Ovary (tissue), 9 donors: ENCODE measurements around the gene DST. TPM values are rescaled to one million over a fixed set of nuclear protein-coding genes. Genes with fewer than 3 reads are reported as not detected.

Source experiments
- DNase-seq, 5 donors: peaks; one replicate each; pipeline ENCODE4 v3.0.0-alpha.2; 2019 to 2020
- H3K27ac ChIP-seq, 2 donors: fragments of 200-600 bp; one replicate each; pipeline versions ENCODE4 v1.5.1 to v1.8.0; 2019 to 2022
- H3K27me3 ChIP-seq: fragments of 200-600 bp; one replicate; pipeline ENCODE4 v1.8.0; 2022
- H3K36me3 ChIP-seq: fragments of 200-600 bp; sonication (generic); one replicate; pipeline ENCODE4 v1.5.1; 2019
- H3K4me1 ChIP-seq: one replicate; pipeline ENCODE4 v1.8.1; 2013; ENCODE audit warnings: mild to moderate bottlenecking, moderate library complexity; ENCODE audit not compliant: insufficient read depth
- H3K4me3 ChIP-seq: fragments of 200-600 bp; sonication (generic); one replicate; pipeline ENCODE4 v1.5.1; 2017
- H3K9me3 ChIP-seq, 2 donors: fragments of 200-600 bp in 1 of 2; sonication (generic) in 1 of 2; one replicate each; pipeline versions ENCODE4 v1.5.1 to v1.8.1; 2013 to 2019; ENCODE audit warnings: mild to moderate bottlenecking in 1 of 2, moderate library complexity in 1 of 2
- CTCF ChIP-seq, 3 donors: fragments of 450-650 bp in 2 of 3; fragments of 200-600 bp in 1 of 3; IDR thresholded peaks; one replicate each; pipeline versions ENCODE4 v1.5.1 to v1.8.0; 2016 to 2022; ENCODE audit warnings: antibody characterized with exemption in 3 of 3, mild to moderate bottlenecking in 1 of 3
- EP300 ChIP-seq: sonication (generic); formaldehyde crosslinking; IDR thresholded peaks from one replicate; pipeline ENCODE4 v1.6.1; 2017; ENCODE audit warnings: antibody characterized with exemption
- POLR2A ChIP-seq: fragments of 450-650 bp; IDR thresholded peaks from one replicate; pipeline ENCODE4 v1.6.1; 2017; ENCODE audit warnings: antibody characterized with exemption, mild to moderate bottlenecking, moderate library complexity
- WGBS, 3 donors: extraction: QIAGEN DNeasy Blood & Tissue Kit in 1 of 3; methylation state at CpG; one replicate each; pipeline versions ENCODE4 v1.1.5 to v1.1.7; 2013 to 2017; 5-methylcytosine and 5-hydroxymethylcytosine counted together
- intact Hi-C, 4 donors: fragments of 100-400 bp; cut with DNase I; formaldehyde crosslinking; loops; one replicate each; pipeline versions ENCODE4 v1.11.0 to v1.15.1; 2022 to 2023
- polyA plus RNA-seq, 2 donors: library from polyadenylated mRNA; stranded (reverse); fragments of 200-250 nt in 1 of 2; fragments of 350-450 nt in 1 of 2; fragmentation: Illumina TruSeq in 1 of 2; extraction: RNeasy Lipid Tissue Mini Kit (QIAGEN cat#74804) in 1 of 2; gene quantifications; one replicate each; pipeline ENCODE4 v1.2.3, GENCODE V29; 2013 to 2014
- total RNA-seq, 7 donors: library from RNA; depleted of rRNA in 2 of 7; stranded (reverse); fragments of >200 nt in 2 of 7; fragmentation: NEBNext Ultra II Directional in 3 of 7; extraction: Animal tissue kit (Norgen Biotek cat#: 25700) in 3 of 7; gene quantifications; one replicate each; pipeline versions ENCODE4 v1.1.0 to v1.2.4, GENCODE V29; 2016 to 2023
- donor health status: DM: no; HTN: no; CAD: no; lungs with moderate emphysema.
- donor health status: DM: no; HTN: no; CAD: no.
- donor health status: Bipolar disorder and iron deficiency.
- donor health status: DM: yes; HTN: yes; CAD: no.
- donor health status: DM: no; HTN: no; CAD: no.
- donor health status: DM: yes; HTN: yes; CAD: no.

Gene DST
- total and polyA plus RNA-seq, 9 donors, result 124 to 290 (median 174) TPM

- 91 to 94% (median 92%) methylated on average over 2 of the region's 2 CpGs for WGBS, 3 donors
- no peak for DNase-seq
- no peak for TF ChIP-seq CTCF (IDR thresholded peaks at IDR 0.05)
- no peak for TF ChIP-seq EP300
- TF ChIP-seq POLR2A, result no peak
- Histone ChIP-seq H3K4me3 (no peak overlapping the region), H3K27me3 (no peaks in the 10 kb centered on the region), H3K36me3 (no peaks in the 10 kb centered on the region), H3K27ac (no peak overlapping the region), H3K9me3 (no peaks in the 10 kb centered on the region), H3K4me1 (no peaks in the 10 kb centered on the region)
- intact Hi-C loops, result no loop called here
Measured at GRCh38 chr6:56574292-56574691, 68.4 kb downstream of the DST start.

- Histone ChIP-seq H3K4me1 (no peaks in the 10 kb centered on the region), H3K27ac (no peak overlapping the region), H3K4me3 (no peak overlapping the region), H3K27me3 (no peaks in the 10 kb centered on the region), H3K36me3 (no peaks in the 10 kb centered on the region), H3K9me3 (no peaks in the 10 kb centered on the region)
- intact Hi-C loops, result no loop called here
- TF ChIP-seq POLR2A (no peak), EP300 (no peak), CTCF (IDR thresholded peaks at IDR 0.05) (no peak)
- DNase-seq, result no peak
- whole genome bisulfite sequencing, 3 donors, result 10 to 16% (median 11%) methylated on average over 2 of the region's 2 CpGs
Measured at GRCh38 chr6:56573624-56574023, 69.1 kb downstream of the DST start.

- H3K4me1 ChIP-seq, result no peaks in the 10 kb centered on the region
- no peaks in the 10 kb centered on the region for H3K36me3 ChIP-seq
- H3K27ac ChIP-seq, result no peak overlapping the region
- no peak for TF ChIP-seq POLR2A
- TF ChIP-seq EP300, result no peak
- TF ChIP-seq CTCF (IDR thresholded peaks at IDR 0.05), result no peak
- 29 to 78% (median 57%) methylated on average over 3 of the region's 3 CpGs for WGBS, 3 donors
- H3K4me3 ChIP-seq, result no peak overlapping the region
- intact Hi-C loops, result no loop called here
- H3K9me3 ChIP-seq, result no peaks in the 10 kb centered on the region
- no peak for DNase-seq
- H3K27me3 ChIP-seq, result no peaks in the 10 kb centered on the region
Measured at GRCh38 chr6:56572788-56573471, 69.8 kb downstream of the DST start.

GRCh38 chr6:56571605-56572004, 71.1 kb downstream of the DST start:
- Histone ChIP-seq H3K27ac (no peak overlapping the region), H3K4me3 (no peak overlapping the region), H3K4me1 (no peaks in the 10 kb centered on the region), H3K36me3 (no peaks in the 10 kb centered on the region), H3K27me3 (no peaks in the 10 kb centered on the region), H3K9me3 (no peaks in the 10 kb centered on the region)
- TF ChIP-seq POLR2A (no peak), EP300 (no peak), CTCF (IDR thresholded peaks at IDR 0.05) (no peak)
- WGBS, 3 donors, result 43 to 61% (median 48%) methylated on average over 4 of the region's 4 CpGs
- intact Hi-C loops, result no loop called here
- no peak for DNase-seq
